GM12878 (cell line): ENCODE results near the gene PGRMC1. TPM values are rescaled to one million over a fixed set of nuclear protein-coding genes. Genes with fewer than 3 reads are reported as not detected.

Experiments used
- ATAC-seq: fragments of 200-7000 bp; cut with Tn5 transposase; 3 replicates; pipeline ENCODE4 v1.9.1; 2020; ENCODE audit warnings: mild to moderate bottlenecking, moderate library complexity
- BruUV-seq: library from RNA; stranded (reverse); fragments of 400-500 nt; replicated peaks from 2 replicates; lab custom pipeline; 2021; lab: Mats Ljungman, UMichigan
- CTCF ChIA-PET: fragments of 300-600 bp; sonication (Branson Sonifier 250); formaldehyde crosslinking; extraction: SDS; loops from one replicate; lab custom pipeline; 2021; ENCODE audit warnings: inconsistent platforms; lab: Yijun Ruan, JAX
- POLR2A ChIA-PET: fragments of 350-600 bp; formaldehyde crosslinking; extraction: SDS; loops from one replicate; lab custom pipeline; 2021; ENCODE audit warnings: inconsistent platforms; lab: Charles Lee
- RAD21 ChIA-PET: fragments of 300-600 bp; sonication (Branson Sonifier 250); formaldehyde crosslinking; loops from one replicate; lab custom pipeline; 2023; ENCODE audit warnings: antibody characterized with exemption; ENCODE audit not compliant: unreplicated experiment; lab: Charles Lee
- SMC1A ChIA-PET: fragments of 300-600 bp; sonication (Branson Sonifier 250); formaldehyde crosslinking; loops from one replicate; lab custom pipeline; 2023; ENCODE audit not compliant: unreplicated experiment, uncharacterized antibody; lab: Charles Lee
- DNase-seq: peaks from one replicate; pipeline ENCODE4 v3.0.0-alpha.2; 2011; ENCODE audit warnings: low read depth, low spot score
- FAIRE-seq: peaks from 3 replicates; lab custom pipeline; 2011; peaks lifted over from hg19 to GRCh38; lab: Jason Lieb, UNC
- H2AFZ ChIP-seq: 2 replicates; pipeline ENCODE4 v1.6.0; 2011; ENCODE audit warnings: low read depth, low read length, control low read depth; ENCODE audit not compliant: control insufficient read depth
- H3K27ac ChIP-seq: 2 replicates; pipeline ENCODE4 v1.5.1; 2011; ENCODE audit warnings: control low read depth; ENCODE audit not compliant: control insufficient read depth, insufficient read depth
- H3K27me3 ChIP-seq, 2 experiments: replicated peaks in 1 of 2; 2 replicates each; pipeline versions ENCODE4 v1.6.0 to v1.6.1; 2011; ENCODE audit warnings: low read length in 1 of 2; ENCODE audit not compliant: control insufficient read depth in 2 of 2, insufficient read depth in 2 of 2
- H3K36me3 ChIP-seq, 2 experiments: 2 replicates each; pipeline ENCODE4 v1.5.1; 2011; ENCODE audit warnings: low read length in 1 of 2; ENCODE audit not compliant: control insufficient read depth in 2 of 2, insufficient read depth in 2 of 2
- H3K4me1 ChIP-seq: 2 replicates; pipeline ENCODE4 v1.6.1; 2011; ENCODE audit warnings: mild to moderate bottlenecking, low read length, moderate library complexity, mixed read lengths; ENCODE audit not compliant: control insufficient read depth, insufficient read depth
- H3K4me2 ChIP-seq: 2 replicates; pipeline ENCODE4 v1.6.0; 2011; ENCODE audit warnings: control low read depth; ENCODE audit not compliant: control insufficient read depth, insufficient read depth
- H3K4me3 ChIP-seq: fragments of 200-600 bp; sonication (generic); 2 replicates; pipeline ENCODE4 v1.5.1; 2016
- H3K79me2 ChIP-seq: 2 replicates; pipeline ENCODE4 v1.6.0; 2011; ENCODE audit warnings: low read length; ENCODE audit not compliant: control insufficient read depth, insufficient read depth
- H3K9ac ChIP-seq: 2 replicates; pipeline ENCODE4 v1.8.0; 2011; ENCODE audit warnings: low read length, control low read depth, mixed read lengths; ENCODE audit not compliant: control insufficient read depth, insufficient read depth
- H3K9me3 ChIP-seq: replicated peaks from 3 replicates; pipeline ENCODE4 v1.5.1; 2011; ENCODE audit warnings: mild to moderate bottlenecking, low read length; ENCODE audit not compliant: control insufficient read depth, insufficient read depth
- H4K20me1 ChIP-seq: 2 replicates; pipeline ENCODE4 v1.6.0; 2011; ENCODE audit not compliant: control insufficient read depth, insufficient read depth
- CREM ChIP-seq: IDR thresholded peaks from 2 replicates; pipeline ENCODE4 v1.6.1; 2014; ENCODE audit warnings: antibody characterized with exemption, low read depth
- MEF2A ChIP-seq: IDR thresholded peaks from 2 replicates; pipeline ENCODE4 v1.6.1; 2011; ENCODE audit warnings: low read depth, mild to moderate bottlenecking, low read length, moderate library complexity; ENCODE audit not compliant: insufficient read depth
- MYC ChIP-seq: IDR thresholded peaks from 2 replicates; pipeline ENCODE4 v1.6.1; 2011; ENCODE audit warnings: mild to moderate bottlenecking, low read length, moderate library complexity, inconsistent platforms; ENCODE audit not compliant: insufficient read depth, insufficient replicate concordance, insufficient read length, severe bottlenecking
- RFX5 ChIP-seq: IDR thresholded peaks from 2 replicates; pipeline ENCODE4 v1.6.1; 2011; ENCODE audit warnings: low read depth, low read length, improper control_type of control experiment
- STAT3 ChIP-seq: IDR thresholded peaks from 2 replicates; pipeline ENCODE4 v1.6.1; 2011; ENCODE audit warnings: low read depth, low read length, improper control_type of control experiment
- in situ Hi-C: fragments of 300-500 bp; cut with MboI; formaldehyde crosslinking; loops from 9 replicates; pipeline ENCODE4 v1.14.3; 2018; ENCODE audit warnings: mixed read lengths
- intact Hi-C: fragments of 100-400 bp; cut with micrococcal nuclease; formaldehyde crosslinking; loops from one replicate; pipeline ENCODE4 v1.14.2; 2022; ENCODE audit not compliant: unreplicated experiment
- polyA plus RNA-seq, 11 experiments: library from polyadenylated mRNA; depleted of rRNA in 4 of 11; unstranded in 6 of 11; stranded (reverse) in 5 of 11; fragments of >200 nt; fragmentation: Nextera tagmentation in 4 of 11; fragmentation: Illumina TruSeq in 1 of 11; extraction: Ambion mirVana in 4 of 11; extraction: Trizol in 1 of 11; gene quantifications; 1 replicate in 1 of 11; 2 replicates in 10 of 11; pipeline versions ENCODE4 v1.2.1 to v1.2.3, GENCODE V29; 2011 to 2016; ENCODE audit warnings: inconsistent platforms in 2 of 11, missing spikeins in 2 of 11, low read depth in 1 of 11
- total RNA-seq, 4 experiments: library from RNA; depleted of rRNA in 3 of 4; stranded (reverse); fragments of >200 nt in 3 of 4; fragmentation: Illumina TruSeq in 1 of 4; extraction: Trizol in 1 of 4; gene quantifications; 2 replicates each; pipeline versions ENCODE4 v1.2.1 to v1.2.3, GENCODE V29; 2013 to 2021
- TF ChIP-seq, protein P1 (sequence below): IDR thresholded peaks from 2 replicates; pipeline ENCODE4 v1.6.1; 2011; ENCODE audit warnings: mild to moderate bottlenecking, low read depth, low read length, moderate library complexity; ENCODE audit not compliant: insufficient replicate concordance
- TF ChIP-seq, protein P2 (sequence below): fragments of 450-650 bp; formaldehyde crosslinking; IDR thresholded peaks from 2 replicates; pipeline ENCODE4 v1.4.0; 2020; ENCODE audit warnings: mild to moderate bottlenecking, moderate library complexity
- TF ChIP-seq, protein P3 (sequence below): fragments of 450-650 bp; IDR thresholded peaks from 2 replicates; pipeline ENCODE4 v1.6.1; 2018; ENCODE audit warnings: mild to moderate bottlenecking, low read depth, moderate library complexity; ENCODE audit not compliant: partially characterized antibody
- TF ChIP-seq, protein P4 (sequence below): IDR thresholded peaks from 2 replicates; pipeline ENCODE4 v1.6.1; 2011; ENCODE audit warnings: borderline replicate concordance, low read depth, mild to moderate bottlenecking, moderate library complexity, mixed read lengths, low read length; ENCODE audit not compliant: insufficient read depth; ENCODE audit errors: extremely low read length

Gene PGRMC1
- total and polyA plus RNA-seq, 10 of the 15 experiments (the other 5 are each of a cell fraction or from before 2014, with no cell fraction given) = 13.6 to 60.9 (median 43.3) TPM

DNA sequence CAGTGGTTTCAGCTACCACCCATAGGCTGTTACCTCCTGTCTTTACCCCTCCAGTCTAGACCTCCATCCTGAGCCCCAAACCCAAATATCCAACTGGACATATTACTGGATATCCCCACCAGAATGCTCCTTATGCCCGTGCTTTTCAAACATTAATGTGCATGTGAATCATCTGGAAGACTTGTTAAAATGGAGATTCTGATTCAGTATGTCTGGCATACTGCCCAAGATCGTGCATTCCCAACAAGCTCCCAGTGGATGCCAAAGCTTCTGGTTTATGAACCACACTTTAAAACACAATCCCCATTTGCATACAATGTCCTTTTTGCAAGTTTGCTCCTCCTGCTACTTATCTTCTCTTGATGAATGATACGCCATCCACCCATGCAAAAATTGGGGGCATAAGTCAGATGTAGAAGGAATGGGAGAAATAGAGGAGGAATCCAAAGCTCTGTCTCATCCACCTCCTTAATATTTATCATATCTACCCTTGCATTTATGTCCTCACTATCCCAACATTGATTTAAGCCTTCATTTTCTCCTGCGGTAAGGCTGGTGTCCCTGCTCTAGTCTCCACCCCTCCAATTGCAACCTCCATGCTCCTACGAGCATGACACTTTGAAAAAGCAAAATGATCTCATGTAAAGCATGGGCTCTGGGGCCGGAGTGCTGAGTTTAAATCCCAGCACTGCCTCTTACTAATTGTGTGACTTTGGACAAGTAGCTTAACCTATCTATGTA, 7.4 kb upstream of the PGRMC1 start (continued):
- TF ChIP-seq STAT3 = no peak
- TF ChIP-seq, protein P1, sequence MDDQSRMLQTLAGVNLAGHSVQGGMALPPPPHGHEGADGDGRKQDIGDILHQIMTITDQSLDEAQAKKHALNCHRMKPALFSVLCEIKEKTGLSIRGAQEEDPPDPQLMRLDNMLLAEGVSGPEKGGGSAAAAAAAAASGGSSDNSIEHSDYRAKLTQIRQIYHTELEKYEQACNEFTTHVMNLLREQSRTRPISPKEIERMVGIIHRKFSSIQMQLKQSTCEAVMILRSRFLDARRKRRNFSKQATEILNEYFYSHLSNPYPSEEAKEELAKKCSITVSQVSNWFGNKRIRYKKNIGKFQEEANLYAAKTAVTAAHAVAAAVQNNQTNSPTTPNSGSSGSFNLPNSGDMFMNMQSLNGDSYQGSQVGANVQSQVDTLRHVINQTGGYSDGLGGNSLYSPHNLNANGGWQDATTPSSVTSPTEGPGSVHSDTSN = no peak

DNA sequence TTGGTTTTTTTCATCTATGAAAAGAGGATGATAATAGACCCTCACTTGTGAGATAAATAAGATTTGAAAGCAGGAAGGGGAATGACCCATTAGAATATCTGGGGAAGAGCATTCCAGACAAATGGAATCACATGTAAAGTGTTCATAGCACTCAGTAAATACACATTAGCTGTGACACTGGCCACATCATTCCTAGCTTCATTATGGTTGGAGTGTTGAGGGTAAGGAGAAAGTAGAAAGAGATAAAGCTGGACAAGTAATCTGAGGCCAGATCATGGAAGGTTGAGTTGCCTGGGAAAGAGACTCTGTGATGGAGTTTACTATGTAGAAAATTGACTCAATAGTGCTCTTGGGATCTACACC, 6.9 kb upstream of the PGRMC1 start:
- FAIRE-seq (no peak), DNase-seq (no peak), ATAC-seq (no peak)
- no peaks in the 10 kb centered on the region for H3K79me2 ChIP-seq
- ChIA-PET SMC1A (interaction anchor here (0.9 to 1.6 kb wide), 3 partner anchors 8 to 23 kb away, joined by 3 to 5 read pairs (median 4); no protein-coding TSS in a partner anchor), RAD21 (no interaction called here), CTCF (no interaction called here), POLR2A (interaction anchor here (0.6 kb wide), 2 partner anchors 12 to 712 kb away, joined by 3 to 6 read pairs; no protein-coding TSS in a partner anchor)
- no peaks in the 10 kb centered on the region for H3K36me3 ChIP-seq
- H4K20me1 ChIP-seq = no peaks in the 10 kb centered on the region
- no peak overlapping the region for H2AFZ ChIP-seq
- H3K4me2 ChIP-seq = no peak overlapping the region
- in situ Hi-C loops = no loop called here
- H3K27me3 ChIP-seq = peaks cover 0 to 4% of the 10 kb centered on the region in 2 experiments; a peak in 2 of 4 replicates
- no TSS peak for BruUV-seq
- intact Hi-C loops = no loop called here
- no peaks in the 10 kb centered on the region for H3K4me1 ChIP-seq
- H3K9me3 ChIP-seq = no peaks in the 10 kb centered on the region
- no peak overlapping the region for H3K27ac ChIP-seq
- H3K4me3 ChIP-seq = no peak overlapping the region
- no peak overlapping the region for H3K9ac ChIP-seq
- no peak for TF ChIP-seq CREM
- TF ChIP-seq, protein P2, sequence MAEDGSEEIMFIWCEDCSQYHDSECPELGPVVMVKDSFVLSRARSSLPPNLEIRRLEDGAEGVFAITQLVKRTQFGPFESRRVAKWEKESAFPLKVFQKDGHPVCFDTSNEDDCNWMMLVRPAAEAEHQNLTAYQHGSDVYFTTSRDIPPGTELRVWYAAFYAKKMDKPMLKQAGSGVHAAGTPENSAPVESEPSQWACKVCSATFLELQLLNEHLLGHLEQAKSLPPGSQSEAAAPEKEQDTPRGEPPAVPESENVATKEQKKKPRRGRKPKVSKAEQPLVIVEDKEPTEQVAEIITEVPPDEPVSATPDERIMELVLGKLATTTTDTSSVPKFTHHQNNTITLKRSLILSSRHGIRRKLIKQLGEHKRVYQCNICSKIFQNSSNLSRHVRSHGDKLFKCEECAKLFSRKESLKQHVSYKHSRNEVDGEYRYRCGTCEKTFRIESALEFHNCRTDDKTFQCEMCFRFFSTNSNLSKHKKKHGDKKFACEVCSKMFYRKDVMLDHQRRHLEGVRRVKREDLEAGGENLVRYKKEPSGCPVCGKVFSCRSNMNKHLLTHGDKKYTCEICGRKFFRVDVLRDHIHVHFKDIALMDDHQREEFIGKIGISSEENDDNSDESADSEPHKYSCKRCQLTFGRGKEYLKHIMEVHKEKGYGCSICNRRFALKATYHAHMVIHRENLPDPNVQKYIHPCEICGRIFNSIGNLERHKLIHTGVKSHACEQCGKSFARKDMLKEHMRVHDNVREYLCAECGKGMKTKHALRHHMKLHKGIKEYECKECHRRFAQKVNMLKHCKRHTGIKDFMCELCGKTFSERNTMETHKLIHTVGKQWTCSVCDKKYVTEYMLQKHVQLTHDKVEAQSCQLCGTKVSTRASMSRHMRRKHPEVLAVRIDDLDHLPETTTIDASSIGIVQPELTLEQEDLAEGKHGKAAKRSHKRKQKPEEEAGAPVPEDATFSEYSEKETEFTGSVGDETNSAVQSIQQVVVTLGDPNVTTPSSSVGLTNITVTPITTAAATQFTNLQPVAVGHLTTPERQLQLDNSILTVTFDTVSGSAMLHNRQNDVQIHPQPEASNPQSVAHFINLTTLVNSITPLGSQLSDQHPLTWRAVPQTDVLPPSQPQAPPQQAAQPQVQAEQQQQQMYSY (CRISPR knock-in tag) = no peak
- TF ChIP-seq, protein P3, sequence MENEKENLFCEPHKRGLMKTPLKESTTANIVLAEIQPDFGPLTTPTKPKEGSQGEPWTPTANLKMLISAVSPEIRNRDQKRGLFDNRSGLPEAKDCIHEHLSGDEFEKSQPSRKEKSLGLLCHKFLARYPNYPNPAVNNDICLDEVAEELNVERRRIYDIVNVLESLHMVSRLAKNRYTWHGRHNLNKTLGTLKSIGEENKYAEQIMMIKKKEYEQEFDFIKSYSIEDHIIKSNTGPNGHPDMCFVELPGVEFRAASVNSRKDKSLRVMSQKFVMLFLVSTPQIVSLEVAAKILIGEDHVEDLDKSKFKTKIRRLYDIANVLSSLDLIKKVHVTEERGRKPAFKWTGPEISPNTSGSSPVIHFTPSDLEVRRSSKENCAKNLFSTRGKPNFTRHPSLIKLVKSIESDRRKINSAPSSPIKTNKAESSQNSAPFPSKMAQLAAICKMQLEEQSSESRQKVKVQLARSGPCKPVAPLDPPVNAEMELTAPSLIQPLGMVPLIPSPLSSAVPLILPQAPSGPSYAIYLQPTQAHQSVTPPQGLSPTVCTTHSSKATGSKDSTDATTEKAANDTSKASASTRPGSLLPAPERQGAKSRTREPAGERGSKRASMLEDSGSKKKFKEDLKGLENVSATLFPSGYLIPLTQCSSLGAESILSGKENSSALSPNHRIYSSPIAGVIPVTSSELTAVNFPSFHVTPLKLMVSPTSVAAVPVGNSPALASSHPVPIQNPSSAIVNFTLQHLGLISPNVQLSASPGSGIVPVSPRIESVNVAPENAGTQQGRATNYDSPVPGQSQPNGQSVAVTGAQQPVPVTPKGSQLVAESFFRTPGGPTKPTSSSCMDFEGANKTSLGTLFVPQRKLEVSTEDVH = no peak
- TF ChIP-seq RFX5 = no peak
- no peak for TF ChIP-seq MEF2A
- TF ChIP-seq, protein P4, sequence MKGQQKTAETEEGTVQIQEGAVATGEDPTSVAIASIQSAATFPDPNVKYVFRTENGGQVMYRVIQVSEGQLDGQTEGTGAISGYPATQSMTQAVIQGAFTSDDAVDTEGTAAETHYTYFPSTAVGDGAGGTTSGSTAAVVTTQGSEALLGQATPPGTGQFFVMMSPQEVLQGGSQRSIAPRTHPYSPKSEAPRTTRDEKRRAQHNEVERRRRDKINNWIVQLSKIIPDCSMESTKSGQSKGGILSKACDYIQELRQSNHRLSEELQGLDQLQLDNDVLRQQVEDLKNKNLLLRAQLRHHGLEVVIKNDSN = no peak
- no peak for TF ChIP-seq MYC
